GM20431 (cell line): ENCODE measurements around the gene DYRK2.

Experiments
- in situ Hi-C: fragments of 300-500 bp; cut with MseI, MboI; formaldehyde crosslinking; loops from one replicate; pipeline ENCODE4 v1.15.0; 2020; ENCODE audit warnings: low sequenced_read_pairs; ENCODE audit not compliant: unreplicated experiment

DYRK2 gene

GRCh38 chr12:67645126-67645525 is 3.4 kb upstream of the DYRK2 start:
- in situ Hi-C loops: no loop called here

- in situ Hi-C loops: no loop called here
These were observed 2.9 kb upstream of the DYRK2 start for GRCh38 chr12:67645601-67646000.

GRCh38 chr12:67646775-67647174 is 1.8 kb upstream of the DYRK2 start:
- in situ Hi-C loops: no loop called here

DNA sequence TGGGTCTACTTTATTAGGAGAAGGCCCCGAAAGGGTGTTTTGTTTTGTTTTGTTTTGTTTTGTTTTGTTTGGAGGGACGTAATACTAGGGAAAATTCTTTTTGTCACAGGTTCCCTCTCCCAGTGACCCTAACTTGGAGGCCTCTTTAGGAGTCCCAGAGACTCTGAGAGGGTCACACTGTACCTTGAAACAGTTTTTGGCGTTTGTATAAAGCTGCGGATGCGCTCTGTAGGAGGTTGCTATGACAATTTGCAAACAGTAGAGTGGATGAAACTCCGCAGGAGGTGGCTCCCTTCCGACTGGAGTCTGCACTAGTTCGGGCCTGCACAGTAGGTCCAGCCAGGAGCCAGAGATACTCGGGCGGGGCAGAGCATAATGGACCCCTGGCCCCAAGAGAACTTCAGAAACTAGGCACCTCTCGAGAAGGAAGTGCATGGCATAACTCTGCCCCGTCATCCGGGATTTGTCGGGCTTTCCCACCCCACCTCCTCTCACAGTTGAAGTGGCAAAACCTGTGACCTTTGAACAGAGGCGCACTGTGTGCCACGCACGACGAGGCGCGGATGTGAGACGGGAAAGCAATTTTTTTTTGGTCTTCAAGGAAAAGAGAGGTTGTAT is 1.3 kb upstream of the DYRK2 start:
- in situ Hi-C loops: no loop called here

DNA sequence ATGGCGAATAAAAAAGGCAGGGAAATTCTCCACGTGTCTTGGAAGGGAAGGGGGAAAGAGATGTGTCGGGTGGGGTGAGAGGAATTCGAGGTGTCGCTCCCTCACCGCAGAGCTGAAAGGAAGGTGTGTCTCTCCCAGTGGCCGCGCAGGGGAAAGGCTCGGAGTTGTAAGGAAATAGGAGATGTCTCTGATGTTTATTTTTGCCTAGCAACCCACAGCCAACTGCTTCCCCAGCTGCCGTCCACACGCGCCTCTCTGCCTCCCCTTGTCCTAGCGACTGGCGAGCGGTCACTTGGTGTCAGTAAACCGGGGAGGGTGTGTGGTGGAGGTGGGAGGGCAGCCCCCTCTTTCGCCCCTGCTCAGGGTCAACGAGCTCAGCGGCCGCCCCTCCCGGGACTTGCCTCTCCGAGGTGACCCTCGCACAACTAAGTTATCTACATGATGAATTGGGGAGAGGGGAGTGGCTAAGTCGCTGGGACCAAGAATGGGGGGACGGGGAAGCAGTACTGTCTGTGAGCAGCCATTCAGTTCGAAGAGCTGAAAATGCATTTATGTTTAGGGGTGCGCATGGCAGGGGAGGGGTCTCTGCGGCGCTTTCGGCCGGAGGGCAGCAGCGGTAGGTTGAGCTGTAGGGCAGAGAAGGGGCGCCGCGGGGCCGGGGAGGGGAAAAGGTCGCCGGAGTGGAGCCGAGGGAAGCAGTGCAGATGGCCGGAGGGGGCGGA is 585 bp upstream of the DYRK2 start:
- in situ Hi-C loops: no loop called here

- in situ Hi-C loops: no loop called here
These were observed 670 bp downstream of the DYRK2 start for GRCh38 chr12:67649261-67649569.

DNA sequence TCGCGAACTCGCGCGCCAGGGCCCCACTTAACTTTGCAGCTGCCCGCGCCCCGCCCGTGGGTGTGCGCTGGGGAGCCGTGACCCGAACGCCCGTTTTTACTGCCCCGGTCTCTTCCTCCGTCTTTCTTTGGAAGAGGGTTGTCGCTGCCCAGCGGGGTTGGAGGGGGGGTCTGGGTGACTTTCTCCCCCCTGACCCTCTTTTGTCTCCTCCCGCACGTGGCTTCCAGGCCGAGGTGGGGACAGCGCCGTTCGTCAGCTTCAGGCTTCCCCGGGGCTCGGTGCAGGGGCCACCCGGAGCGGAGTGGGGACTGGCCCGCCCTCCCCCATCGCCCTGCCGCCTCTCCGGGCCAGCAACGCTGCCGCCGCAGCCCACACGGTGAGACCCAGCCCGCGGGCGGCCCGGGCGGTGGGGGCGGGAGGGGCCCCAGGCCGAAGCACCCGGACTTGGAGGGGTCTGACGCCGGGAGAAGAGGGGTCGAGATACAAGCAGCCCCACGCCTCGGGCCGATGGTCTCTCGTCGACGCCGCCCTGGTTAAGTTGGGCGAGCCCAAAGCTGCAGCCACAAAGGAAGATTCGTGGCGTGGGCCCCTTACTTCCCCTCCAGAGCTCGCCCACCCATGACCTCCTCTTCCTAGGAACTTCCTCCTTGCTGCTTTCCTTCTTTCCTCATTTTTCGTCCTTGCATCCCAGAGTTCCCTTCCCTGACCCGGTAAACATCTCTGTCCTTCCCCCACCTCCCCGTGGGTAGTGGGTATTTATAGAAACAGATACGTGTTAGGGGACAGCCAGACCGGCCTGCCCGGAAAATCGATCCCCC is 1.2 kb downstream of the DYRK2 start:
- in situ Hi-C loops: no loop called here

GRCh38 chr12:67650388-67651131 is 2.0 kb downstream of the DYRK2 start:
- in situ Hi-C loops: no loop called here

DNA sequence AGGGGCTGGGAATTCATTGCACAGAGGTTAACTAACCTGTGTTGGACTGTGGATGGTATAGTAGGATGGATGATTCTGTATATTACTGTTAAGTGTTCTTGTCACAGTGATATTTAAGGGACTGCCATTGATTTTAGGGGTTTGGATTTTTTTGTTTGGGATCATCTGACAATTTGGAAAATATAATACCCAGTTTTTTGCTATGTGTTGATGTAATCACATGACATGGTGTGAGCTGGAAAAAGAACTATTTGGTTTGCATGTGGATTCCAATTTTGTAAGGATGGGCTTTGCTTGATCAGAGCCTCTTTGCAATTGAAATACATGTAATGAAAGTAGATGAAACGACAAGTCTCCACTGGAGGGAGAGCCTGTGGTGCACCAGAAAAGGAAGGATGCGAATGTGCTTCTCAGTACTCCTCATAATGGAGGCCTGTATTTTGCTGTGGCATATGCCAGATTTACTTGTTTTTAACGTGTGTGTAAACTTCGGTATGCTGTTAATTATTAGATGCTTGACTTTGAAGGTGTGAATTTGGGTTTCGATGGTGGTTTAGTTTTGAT is 2.7 kb downstream of the DYRK2 start:
- in situ Hi-C loops: no loop called here

GRCh38 chr12:67655829-67656228 is 7.3 kb downstream of the DYRK2 start:
- in situ Hi-C loops: no loop called here

DNA sequence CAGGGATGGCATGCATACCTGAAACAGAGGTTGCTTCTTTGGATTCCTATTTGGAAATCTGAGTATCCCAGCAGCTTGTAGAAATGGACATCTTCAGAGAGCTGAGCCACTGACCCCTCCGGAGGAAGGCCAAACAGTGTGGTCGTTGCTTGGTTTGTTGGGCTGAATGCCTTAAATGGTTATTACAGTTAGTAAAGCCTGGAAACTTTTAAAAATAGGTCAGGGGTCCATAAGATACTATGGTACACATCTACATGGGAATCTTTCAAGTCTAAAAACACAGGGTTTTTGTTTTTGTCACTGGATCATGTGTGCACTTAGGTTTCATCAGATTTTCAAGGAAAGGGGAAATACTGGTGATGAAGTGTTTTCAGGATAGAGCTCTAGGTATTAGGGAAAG is 7.7 kb downstream of the DYRK2 start:
- in situ Hi-C loops: no loop called here

DNA sequence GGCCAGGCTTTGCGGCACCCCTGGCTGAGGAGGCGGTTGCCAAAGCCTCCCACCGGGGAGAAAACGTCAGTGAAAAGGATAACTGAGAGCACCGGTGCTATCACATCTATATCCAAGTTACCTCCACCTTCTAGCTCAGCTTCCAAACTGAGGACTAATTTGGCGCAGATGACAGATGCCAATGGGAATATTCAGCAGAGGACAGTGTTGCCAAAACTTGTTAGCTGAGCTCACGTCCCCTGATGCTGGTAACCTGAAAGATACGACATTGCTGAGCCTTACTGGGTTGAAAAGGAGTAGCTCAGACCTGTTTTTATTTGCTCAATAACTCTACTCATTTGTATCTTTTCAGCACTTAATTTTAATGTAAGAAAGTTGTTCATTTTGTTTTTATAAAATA is 9.9 kb downstream of the DYRK2 start:
- in situ Hi-C loops: no loop called here

- in situ Hi-C loops: no loop called here
These were observed 10.7 kb downstream of the DYRK2 start for GRCh38 chr12:67659292-67659691.

DNA sequence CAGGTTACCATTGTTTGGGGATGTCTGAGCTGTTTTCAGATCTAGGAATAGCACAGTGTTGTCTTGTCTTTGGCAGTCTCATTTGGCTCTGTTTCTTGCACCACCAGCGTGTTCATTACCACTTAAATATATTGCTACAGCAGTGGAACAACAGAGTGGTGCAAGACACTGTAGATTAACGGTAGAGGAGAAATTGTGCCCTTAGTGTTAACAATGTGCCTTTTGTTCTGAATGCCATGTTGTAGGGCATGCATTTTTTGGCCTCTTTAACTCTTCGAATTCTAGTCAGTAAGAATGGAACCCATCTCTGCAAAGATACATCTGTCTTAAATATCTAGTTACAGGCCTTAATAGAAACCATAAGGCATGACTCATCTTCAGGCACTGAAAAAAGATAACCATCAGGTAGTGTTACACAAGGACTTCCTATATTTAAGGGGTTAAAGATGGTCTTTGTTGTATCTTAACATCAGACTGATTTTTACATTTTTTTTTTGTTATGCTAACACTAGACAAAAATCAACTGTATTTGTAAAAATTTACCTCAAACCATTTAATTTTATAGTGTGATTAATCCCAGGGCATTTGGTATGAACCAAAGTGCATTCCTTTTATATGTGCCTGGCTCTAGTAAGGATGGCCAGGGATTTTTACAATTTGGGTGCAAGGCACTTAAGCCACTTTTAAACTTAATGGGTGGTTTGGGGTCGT is 12.9 kb downstream of the DYRK2 start:
- in situ Hi-C loops: no loop called here

- in situ Hi-C loops: no loop called here
These were observed 14.5 kb downstream of the DYRK2 start for GRCh38 chr12:67662910-67663538.

DNA sequence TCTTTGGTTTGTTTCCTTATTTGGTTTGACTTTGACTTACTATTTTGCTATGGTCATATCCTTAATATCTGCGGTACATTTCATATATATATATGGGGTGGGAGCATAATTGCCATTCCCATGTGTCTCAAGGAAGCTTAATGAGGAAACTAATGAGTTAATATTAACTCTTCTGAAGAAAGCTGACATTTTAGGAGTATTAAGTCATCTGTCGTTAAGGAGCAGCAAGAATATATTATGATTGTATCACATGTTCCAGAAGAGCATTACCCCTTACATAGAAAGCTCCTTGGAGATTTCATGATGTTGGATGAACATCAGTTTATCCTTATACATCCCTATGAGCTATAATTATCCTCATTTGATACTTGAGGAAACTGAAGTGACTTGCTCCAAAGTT is 15.6 kb downstream of the DYRK2 start:
- in situ Hi-C loops: no loop called here

GRCh38 chr12:67665679-67666078 is 17.1 kb downstream of the DYRK2 start:
- in situ Hi-C loops: no loop called here

DNA sequence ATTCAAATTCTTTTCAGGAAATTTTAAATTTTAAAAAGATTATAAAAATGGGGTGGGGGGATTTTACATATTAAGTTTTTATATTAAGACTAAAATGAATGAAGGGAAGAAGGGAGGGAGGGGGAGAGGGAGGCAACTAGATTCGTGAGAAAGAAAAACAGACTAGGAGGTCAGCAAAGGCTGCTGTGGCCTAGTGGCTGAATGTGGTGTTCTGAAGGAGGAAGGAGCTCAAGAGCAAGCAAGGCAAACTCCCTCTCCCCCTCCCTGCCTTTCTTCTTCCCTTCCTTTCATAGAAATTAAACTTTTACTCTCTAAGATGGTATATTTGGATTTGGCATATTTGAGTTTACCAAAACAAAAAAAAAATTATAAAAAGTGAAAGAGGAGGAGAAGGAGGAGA is 18.1 kb downstream of the DYRK2 start:
- in situ Hi-C loops: no loop called here

DNA sequence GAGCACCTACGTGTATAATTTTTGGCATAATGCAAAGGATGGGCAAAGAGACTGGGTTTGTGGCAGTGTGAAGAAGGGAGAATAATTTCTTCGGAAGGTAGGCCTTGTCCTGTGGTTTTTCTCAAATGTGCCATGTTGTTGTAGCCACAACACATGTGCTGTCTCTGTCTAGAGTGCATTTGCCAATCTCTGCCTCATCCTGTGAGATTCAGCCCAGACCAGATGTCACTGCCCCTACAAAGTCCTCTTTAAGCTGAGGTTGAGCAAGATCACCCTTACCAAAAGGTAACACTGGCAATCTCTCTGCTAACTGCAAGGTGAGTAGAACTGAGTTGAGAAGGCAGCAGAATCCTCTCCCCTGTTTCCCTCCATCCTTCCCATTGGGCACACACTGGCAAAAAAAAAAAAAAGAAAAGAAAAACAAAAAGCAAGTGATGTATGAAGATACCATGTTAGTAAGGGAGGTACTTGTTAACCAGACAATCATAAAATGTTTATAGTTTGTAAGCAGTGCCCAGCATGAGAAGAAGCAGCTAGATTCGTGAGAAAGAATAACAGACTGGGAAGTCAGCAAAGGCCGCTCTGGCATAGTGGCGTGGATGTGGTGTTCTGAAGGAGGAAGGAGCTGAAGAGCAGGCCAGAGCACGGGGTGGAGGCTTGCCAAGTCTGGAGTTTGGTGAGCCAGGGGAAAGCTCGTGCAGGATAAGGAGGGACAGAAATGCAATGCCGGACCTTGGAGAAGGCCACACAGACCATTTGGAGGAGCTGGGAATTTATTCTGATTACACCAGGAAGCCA is 18.9 kb downstream of the DYRK2 start:
- in situ Hi-C loops: no loop called here
